Heart left ventricle (tissue), 13 donors: ENCODE data around the gene CUTA.

Source experiments
- POLR2A ChIP-seq, 2 donors: fragments of 450-650 bp; IDR thresholded peaks; one replicate each; pipeline ENCODE4 v1.6.1; 2017; ENCODE audit warnings: antibody characterized with exemption in 2 of 2, mild to moderate bottlenecking in 2 of 2, moderate library complexity in 2 of 2
- TF ChIP-seq, protein P1 (sequence below), 12 donors: fragments of 200-600 bp; sonication (generic) in 4 of 12; IDR thresholded peaks; one replicate each; pipeline versions ENCODE4 v1.5.0 to v1.8.0; 2018 to 2022; ENCODE audit warnings: antibody characterized with exemption in 12 of 12, mild to moderate bottlenecking in 5 of 12
- donor health status: ischemic (EF 13 %, LVEDD 7.1; RV severe dilation, severe dysfunction).
- donor health status: DM: no; HTN: yes; CAD: no.
- donor health status: DM: no; HTN: no; CAD: no.
- donor health status: ischemic (EF 25% LVEDD 6.9; RV normal size, moderate dysfunction).
- donor health status: ischemic (EF 25% LVEDD 5.7; RV mildly dilated, moderate dysfunction).
- donor health status: ischemic (EF 35%, LVEDD 5.7; RV mildly dilated, moderate dysfunction).
- donor health status: nonischemic (EF 11% LVEDD 7.7; RV severe dilation, severe dysfunction).
- donor health status: DM: yes; HTN: yes; CAD: no.
- donor health status: PGD.
- donor health status: ischemic (EF 29% LVEDD 5.4; RV normal size, mild dysfunction).
- donor health status: nonischemic (EF 23%, LVEDD 6.1; RV moderate dilation, normal function).

DNA sequence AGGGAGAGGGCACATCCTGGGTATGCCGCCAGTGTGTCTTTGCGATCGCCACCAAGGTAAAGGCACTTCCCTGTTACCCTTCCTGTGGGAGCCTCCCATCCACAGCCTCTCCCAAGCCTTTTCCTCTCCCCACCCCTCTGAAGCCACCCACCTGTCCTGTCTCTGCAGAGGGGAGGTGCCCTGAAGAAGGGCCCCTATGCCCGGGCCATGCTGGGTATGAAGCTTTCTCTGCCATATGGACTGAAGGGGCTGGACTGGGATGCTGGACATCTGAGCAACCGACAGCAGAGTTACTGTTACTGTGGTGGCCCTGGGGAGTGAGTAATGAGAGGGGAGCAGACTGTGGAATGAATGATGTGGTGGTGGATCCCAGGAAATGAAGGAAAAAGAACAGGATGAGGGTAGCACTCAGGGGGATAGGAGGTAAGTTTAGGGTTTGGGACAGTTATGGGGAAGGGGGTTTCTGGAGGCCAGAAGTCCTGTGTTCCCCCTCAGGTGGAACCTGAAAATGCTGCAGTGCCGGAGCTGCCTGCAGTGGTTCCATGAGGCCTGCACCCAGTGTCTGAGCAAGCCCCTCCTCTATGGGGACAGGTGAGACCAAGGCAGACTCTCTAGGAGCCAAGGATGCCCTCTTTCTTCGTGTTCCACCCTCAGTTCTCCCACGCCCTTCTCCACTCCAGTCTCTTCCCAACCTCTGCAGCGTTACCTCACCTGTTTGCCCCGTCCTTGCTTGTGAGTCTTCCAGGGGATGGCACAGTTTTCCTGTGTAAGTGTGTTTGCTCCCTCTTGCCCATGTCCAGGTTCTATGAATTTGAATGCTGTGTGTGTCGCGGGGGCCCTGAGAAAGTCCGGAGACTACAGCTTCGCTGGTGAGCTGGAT, 4.4 kb downstream of the CUTA start:
- TF ChIP-seq, protein P1, sequence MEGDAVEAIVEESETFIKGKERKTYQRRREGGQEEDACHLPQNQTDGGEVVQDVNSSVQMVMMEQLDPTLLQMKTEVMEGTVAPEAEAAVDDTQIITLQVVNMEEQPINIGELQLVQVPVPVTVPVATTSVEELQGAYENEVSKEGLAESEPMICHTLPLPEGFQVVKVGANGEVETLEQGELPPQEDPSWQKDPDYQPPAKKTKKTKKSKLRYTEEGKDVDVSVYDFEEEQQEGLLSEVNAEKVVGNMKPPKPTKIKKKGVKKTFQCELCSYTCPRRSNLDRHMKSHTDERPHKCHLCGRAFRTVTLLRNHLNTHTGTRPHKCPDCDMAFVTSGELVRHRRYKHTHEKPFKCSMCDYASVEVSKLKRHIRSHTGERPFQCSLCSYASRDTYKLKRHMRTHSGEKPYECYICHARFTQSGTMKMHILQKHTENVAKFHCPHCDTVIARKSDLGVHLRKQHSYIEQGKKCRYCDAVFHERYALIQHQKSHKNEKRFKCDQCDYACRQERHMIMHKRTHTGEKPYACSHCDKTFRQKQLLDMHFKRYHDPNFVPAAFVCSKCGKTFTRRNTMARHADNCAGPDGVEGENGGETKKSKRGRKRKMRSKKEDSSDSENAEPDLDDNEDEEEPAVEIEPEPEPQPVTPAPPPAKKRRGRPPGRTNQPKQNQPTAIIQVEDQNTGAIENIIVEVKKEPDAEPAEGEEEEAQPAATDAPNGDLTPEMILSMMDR (IDR thresholded peaks at IDR 0.05), result no peak
- no peak for TF ChIP-seq POLR2A (IDR thresholded peaks at IDR 0.05)
